Suprapubic skin (tissue), 4 donors: ENCODE measurements around the gene RHAG. TPM values are rescaled to one million over a fixed set of nuclear protein-coding genes. Genes with fewer than 3 reads are reported as not detected.

Experiments used
- DNase-seq, 2 donors: peaks; one replicate each; pipeline ENCODE4 v3.0.0-alpha.2; 2019; ENCODE audit warnings: low spot score in 2 of 2
- H3K27ac ChIP-seq: fragments of 200-600 bp; sonication (generic); one replicate; pipeline ENCODE4 v1.5.1; 2019
- H3K27me3 ChIP-seq: fragments of 200-600 bp; sonication (generic); one replicate; pipeline ENCODE4 v1.5.1; 2019
- H3K36me3 ChIP-seq: fragments of 200-600 bp; sonication (generic); one replicate; pipeline ENCODE4 v1.5.1; 2019
- H3K4me1 ChIP-seq: fragments of 200-600 bp; sonication (generic); one replicate; pipeline ENCODE4 v1.5.1; 2019
- H3K4me3 ChIP-seq: fragments of 200-600 bp; sonication (generic); one replicate; pipeline ENCODE4 v1.5.1; 2019; ENCODE audit warnings: mild to moderate bottlenecking
- H3K9me3 ChIP-seq: fragments of 200-600 bp; sonication (generic); one replicate; pipeline ENCODE4 v1.5.1; 2019
- CTCF ChIP-seq, 2 donors: fragments of 200-600 bp in 1 of 2; fragments of 450-650 bp in 1 of 2; sonication (generic) in 1 of 2; IDR thresholded peaks; one replicate each; pipeline ENCODE4 v1.5.1; 2016 to 2019; ENCODE audit warnings: antibody characterized with exemption in 2 of 2, mild to moderate bottlenecking in 1 of 2, moderate library complexity in 1 of 2
- EP300 ChIP-seq: sonication (generic); formaldehyde crosslinking; IDR thresholded peaks from one replicate; pipeline ENCODE4 v1.6.1; 2017; ENCODE audit warnings: antibody characterized with exemption
- POLR2A ChIP-seq, 2 donors: fragments of 450-650 bp; IDR thresholded peaks; one replicate each; pipeline ENCODE4 v1.6.1; 2017; ENCODE audit warnings: antibody characterized with exemption in 2 of 2, mild to moderate bottlenecking in 2 of 2, moderate library complexity in 2 of 2
- POLR2AphosphoS5 ChIP-seq, 3 donors: sonication (generic); formaldehyde crosslinking; IDR thresholded peaks; one replicate each; pipeline ENCODE4 v1.6.1; 2017; ENCODE audit warnings: antibody characterized with exemption in 3 of 3
- WGBS: methylation state at CpG from one replicate; pipeline ENCODE4 v1.1.5; 2018; 5-methylcytosine and 5-hydroxymethylcytosine counted together
- total RNA-seq, 4 donors: library from RNA; depleted of rRNA; stranded (reverse); fragments of >200 nt; gene quantifications; one replicate each; pipeline ENCODE4 v1.1.0, GENCODE V29; 2016

The RHAG gene
- total RNA-seq, 4 donors from 2014 or later: 0.89 TPM; not detected in 3

GRCh38 chr6:49563006-49563886 lies 73.4 kb downstream of the RHAG start:
- Histone ChIP-seq H3K4me3 (no peak overlapping the region), H3K4me1 (no peaks in the 10 kb centered on the region), H3K27ac (no peak overlapping the region), H3K36me3 (no peaks in the 10 kb centered on the region), H3K9me3 (no peaks in the 10 kb centered on the region), H3K27me3 (no peaks in the 10 kb centered on the region)
- WGBS: 60% methylated on average over 5 of the region's 5 CpGs
- TF ChIP-seq EP300 (no peak), CTCF (IDR thresholded peaks at IDR 0.05) (no peak), POLR2A (IDR thresholded peaks at IDR 0.05) (no peak)
- DNase-seq: no peak

- no peaks in the 10 kb centered on the region for H3K36me3 ChIP-seq
- peaks cover 16% of the 10 kb centered on the region for H3K4me1 ChIP-seq
- H3K27ac ChIP-seq: no peak overlapping the region
- TF ChIP-seq POLR2A (IDR thresholded peaks at IDR 0.05) (no peak), CTCF (IDR thresholded peaks at IDR 0.05) (no peak), EP300 (no peak), POLR2AphosphoS5 (IDR thresholded peaks at IDR 0.05) (no peak)
- H3K27me3 ChIP-seq: no peaks in the 10 kb centered on the region
- H3K4me3 ChIP-seq: no peak overlapping the region
- no peak for DNase-seq
- no peaks in the 10 kb centered on the region for H3K9me3 ChIP-seq
Measured at GRCh38 chr6:49558238-49558637, 78.4 kb downstream of the RHAG start.

- H3K27ac ChIP-seq: no peak overlapping the region
- no peaks in the 10 kb centered on the region for H3K27me3 ChIP-seq
- TF ChIP-seq CTCF (IDR thresholded peaks at IDR 0.05) (no peak), EP300 (no peak), POLR2A (IDR thresholded peaks at IDR 0.05) (no peak), POLR2AphosphoS5 (IDR thresholded peaks at IDR 0.05) (no peak)
- H3K9me3 ChIP-seq: no peaks in the 10 kb centered on the region
- WGBS: 89% methylated on average over 3 of the region's 3 CpGs
- no peaks in the 10 kb centered on the region for H3K36me3 ChIP-seq
- H3K4me3 ChIP-seq: no peak overlapping the region
- DNase-seq: no peak
- H3K4me1 ChIP-seq: peaks cover 18% of the 10 kb centered on the region
Measured at GRCh38 chr6:49557177-49557576, 79.5 kb downstream of the RHAG start.

- TF ChIP-seq POLR2AphosphoS5 (IDR thresholded peaks at IDR 0.05) (no peak), EP300 (no peak), POLR2A (IDR thresholded peaks at IDR 0.05) (no peak), CTCF (IDR thresholded peaks at IDR 0.05) (no peak)
- H3K4me1 ChIP-seq: peaks cover 24% of the 10 kb centered on the region
- H3K27me3 ChIP-seq: no peaks in the 10 kb centered on the region
- H3K36me3 ChIP-seq: no peaks in the 10 kb centered on the region
- no peak for DNase-seq
- H3K9me3 ChIP-seq: no peaks in the 10 kb centered on the region
- no peak overlapping the region for H3K27ac ChIP-seq
- no peak overlapping the region for H3K4me3 ChIP-seq
Measured at GRCh38 chr6:49556429-49556837, 80.2 kb downstream of the RHAG start.

GRCh38 chr6:49555951-49556350 lies 80.7 kb downstream of the RHAG start:
- DNase-seq: no peak
- Histone ChIP-seq H3K27ac (no peak overlapping the region), H3K27me3 (no peaks in the 10 kb centered on the region), H3K9me3 (no peaks in the 10 kb centered on the region), H3K4me3 (no peak overlapping the region), H3K36me3 (no peaks in the 10 kb centered on the region), H3K4me1 (peaks cover 29% of the 10 kb centered on the region)
- TF ChIP-seq EP300 (no peak), POLR2AphosphoS5 (IDR thresholded peaks at IDR 0.05) (no peak), CTCF (IDR thresholded peaks at IDR 0.05) (no peak), POLR2A (IDR thresholded peaks at IDR 0.05) (no peak)
- 68% methylated on average over 4 of the region's 4 CpGs for WGBS

Other genes with a start within 250 kb of the RHAG start
- 10 to 100 TPM; 10.9 to 17.9 (median 16.1) TPM for gene MMUT, start 173.6 kb downstream of the RHAG start, total RNA-seq
- 1 to 10 TPM; 2.4 to 4.0 (median 3.6) TPM for gene CENPQ, start 173.5 kb downstream of the RHAG start, total RNA-seq
- not detected for gene GLYATL3, start 136.9 kb downstream of the RHAG start, total RNA-seq
- 10 to 100 TPM in 1 of 4 donors, 1 to 10 TPM in 3; 8.2 to 49.7 (median 9.3) TPM for gene C6orf141, start 86.2 kb downstream of the RHAG start, total RNA-seq
- gene CRISP2, start 76.7 kb upstream of the RHAG start, total RNA-seq: under 1 TPM in 1 of 4 donors, not detected in 3; 0.59 TPM
- 10 to 100 TPM in 2 of 4 donors, 1 to 10 TPM in 2; 5.1 to 22.7 (median 12.0) TPM for gene CRISP3, start 107.5 kb upstream of the RHAG start, total RNA-seq
- gene PGK2, start 150.4 kb upstream of the RHAG start, total RNA-seq: not detected
- gene CRISP1, start 229.7 kb upstream of the RHAG start, total RNA-seq: not detected